ENCODE measurements around the gene NRF1. TPM values are rescaled to one million over a fixed set of nuclear protein-coding genes. Genes with fewer than 3 reads are reported as not detected.

NRF1 gene
- total and polyA plus RNA-seq, 2 of the 13 experiments (the other 11 are each of a cell fraction or from before 2014, with no cell fraction given): 9.3 to 10.1 TPM

- peak; percentile 15; the same call in 1 of the 2 replicates for TF ChIP-seq HNF1B (CRISPR knock-in tag; IDR thresholded peaks at IDR 0.05)
- no peak for TF ChIP-seq ZMYM2 (CRISPR knock-in tag; IDR thresholded peaks at IDR 0.05)
- no peak for TF ChIP-seq POGZ (CRISPR knock-in tag; IDR thresholded peaks at IDR 0.05)
- TF ChIP-seq HOXD1 (CRISPR knock-in tag; IDR thresholded peaks at IDR 0.05): no peak
- TF ChIP-seq RFXAP (CRISPR knock-in tag; IDR thresholded peaks at IDR 0.05; ENCODE audit: borderline replicate concordance): no peak
- no peak for TF ChIP-seq ZNF460 (CRISPR knock-in tag; IDR thresholded peaks at IDR 0.05; ENCODE audit: borderline replicate concordance)
- TF ChIP-seq RAD21 (CRISPR knock-in tag; IDR thresholded peaks at IDR 0.05): 0 out of 2 replicates have a peak, but pooled peaks have one; percentile 17
- TF ChIP-seq ZHX1 (CRISPR knock-in tag; IDR thresholded peaks at IDR 0.05; ENCODE audit: low read depth): no peak
- no peak for TF ChIP-seq CEBPG (CRISPR knock-in tag; IDR thresholded peaks at IDR 0.05)
- no peak for TF ChIP-seq DRAP1 (CRISPR knock-in tag; IDR thresholded peaks at IDR 0.05)
- TF ChIP-seq NR2F1 (CRISPR knock-in tag; IDR thresholded peaks at IDR 0.05): no peak
- no peak for TF ChIP-seq MTF1 (CRISPR knock-in tag; IDR thresholded peaks at IDR 0.05)
- no peak for TF ChIP-seq FOXJ3 (CRISPR knock-in tag; IDR thresholded peaks at IDR 0.05; ENCODE audit: borderline replicate concordance)
- TF ChIP-seq BORCS8-MEF2B (CRISPR knock-in tag; IDR thresholded peaks at IDR 0.05): no peak
- no peak for TF ChIP-seq TEAD2 (CRISPR knock-in tag; IDR thresholded peaks at IDR 0.05)
These were observed 3.9 kb upstream of the NRF1 start (continued) for GRCh38 chr7:129607471-129608120.
